H9 (cell line): Measurements from ENCODE around the gene HLA-DOA. TPM values are rescaled to one million over a fixed set of nuclear protein-coding genes. Genes with fewer than 3 reads are reported as not detected.

Experiments
- DNase-seq: peaks from one replicate; pipeline ENCODE4 v3.0.0-alpha.2; 2017
- H2AFZ ChIP-seq: one replicate; pipeline ENCODE4 v1.6.1; 2013; ENCODE audit warnings: mild to moderate bottlenecking, low read length, control low read depth, moderate library complexity
- H2AK5ac ChIP-seq: 2 replicates; pipeline ENCODE4 v1.6.1; 2013; ENCODE audit warnings: low read length, control low read depth, mixed read lengths; ENCODE audit not compliant: insufficient read length
- H2BK120ac ChIP-seq: one replicate; pipeline ENCODE4 v1.6.1; 2013; ENCODE audit warnings: low read depth, mild to moderate bottlenecking, low read length, control low read depth, inconsistent platforms; ENCODE audit not compliant: poor library complexity, severe bottlenecking
- H2BK12ac ChIP-seq: 2 replicates; pipeline ENCODE4 v1.6.1; 2013; ENCODE audit warnings: low read length, control low read depth, mixed read lengths, low read depth; ENCODE audit not compliant: insufficient read length
- H2BK15ac ChIP-seq: 2 replicates; pipeline ENCODE4 v1.6.1; 2013; ENCODE audit warnings: low read depth, low read length, control low read depth
- H2BK20ac ChIP-seq: one replicate; pipeline ENCODE4 v1.6.1; 2013; ENCODE audit warnings: low read depth, mild to moderate bottlenecking, low read length, control low read depth, inconsistent platforms; ENCODE audit not compliant: poor library complexity, severe bottlenecking
- H2BK5ac ChIP-seq: 2 replicates; pipeline ENCODE4 v1.6.1; 2013; ENCODE audit warnings: low read length, control low read depth, mixed read lengths; ENCODE audit not compliant: insufficient read length
- H3K14ac ChIP-seq: 2 replicates; pipeline ENCODE4 v1.6.1; 2013; ENCODE audit warnings: low read length, control low read depth; ENCODE audit not compliant: insufficient read depth
- H3K18ac ChIP-seq: 2 replicates; pipeline ENCODE4 v1.6.1; 2013; ENCODE audit warnings: low read depth, mild to moderate bottlenecking, mixed read lengths, low read length, control low read depth; ENCODE audit not compliant: insufficient read length
- H3K23ac ChIP-seq: 2 replicates; pipeline ENCODE4 v1.6.1; 2013; ENCODE audit warnings: low read length, control low read depth, mixed read lengths, low read depth; ENCODE audit not compliant: insufficient read length
- H3K23me2 ChIP-seq: 2 replicates; pipeline ENCODE4 v1.6.1; 2013; ENCODE audit warnings: low read depth, mild to moderate bottlenecking, mixed read lengths, low read length, control low read depth; ENCODE audit not compliant: insufficient read length, poor library complexity, severe bottlenecking
- H3K27ac ChIP-seq: 2 replicates; pipeline ENCODE4 v1.5.1; 2013; ENCODE audit warnings: low read length, control low read depth, mixed read lengths, low read depth; ENCODE audit not compliant: insufficient read length
- H3K27me3 ChIP-seq: 2 replicates; pipeline ENCODE4 v1.6.1; 2013; ENCODE audit warnings: low read length, control low read depth, inconsistent platforms; ENCODE audit not compliant: insufficient read depth
- H3K4ac ChIP-seq: 2 replicates; pipeline ENCODE4 v1.6.1; 2013; ENCODE audit warnings: low read depth, mild to moderate bottlenecking, control low read depth, inconsistent platforms, low read length, moderate library complexity
- H3K4me1 ChIP-seq: 2 replicates; pipeline ENCODE4 v1.6.1; 2013; ENCODE audit warnings: low read length, control low read depth, inconsistent platforms; ENCODE audit not compliant: insufficient read depth
- H3K4me2 ChIP-seq: 2 replicates; pipeline ENCODE4 v1.6.1; 2013; ENCODE audit warnings: low read length, control low read depth, mixed read lengths; ENCODE audit not compliant: insufficient read length, insufficient read depth
- H3K56ac ChIP-seq: 2 replicates; pipeline ENCODE4 v1.6.1; 2013; ENCODE audit warnings: low read depth, mild to moderate bottlenecking, mixed read lengths, low read length, control low read depth; ENCODE audit not compliant: insufficient read length
- H3K79me1 ChIP-seq: 2 replicates; pipeline ENCODE4 v1.6.1; 2013; ENCODE audit warnings: low read depth, mild to moderate bottlenecking, moderate library complexity, low read length, control low read depth, inconsistent platforms; ENCODE audit not compliant: insufficient read depth, poor library complexity, severe bottlenecking
- H3K79me2 ChIP-seq: 2 replicates; pipeline ENCODE4 v1.6.1; 2013; ENCODE audit warnings: low read length, control low read depth, inconsistent platforms; ENCODE audit not compliant: insufficient read depth
- H3K9ac ChIP-seq: 2 replicates; pipeline ENCODE4 v1.6.1; 2013; ENCODE audit warnings: low read length, control low read depth, mixed read lengths; ENCODE audit not compliant: insufficient read length; ENCODE audit errors: extremely low read depth
- H3K9me3 ChIP-seq: one replicate; pipeline ENCODE4 v1.6.1; 2013; ENCODE audit warnings: low read depth, low read length, inconsistent platforms; ENCODE audit not compliant: control insufficient read depth
- H3T11ph ChIP-seq: one replicate; pipeline ENCODE4 v1.6.1; 2013; ENCODE audit warnings: mild to moderate bottlenecking, low read length, control low read depth, inconsistent platforms
- H4K20me1 ChIP-seq: one replicate; pipeline ENCODE4 v1.6.1; 2013; ENCODE audit not compliant: control insufficient read depth, insufficient read length, insufficient read depth
- H4K5ac ChIP-seq: 2 replicates; pipeline ENCODE4 v1.6.1; 2013; ENCODE audit warnings: low read depth, mild to moderate bottlenecking, mixed read lengths, low read length, control low read depth; ENCODE audit not compliant: insufficient read length
- H4K8ac ChIP-seq: replicated peaks from 2 replicates; pipeline ENCODE4 v1.6.1; 2013; ENCODE audit warnings: low read length, control low read depth, mixed read lengths, low read depth; ENCODE audit not compliant: insufficient read length
- H4K91ac ChIP-seq: 2 replicates; pipeline ENCODE4 v1.6.1; 2013; ENCODE audit warnings: low read depth, mild to moderate bottlenecking, moderate library complexity, mixed read lengths, low read length, control low read depth; ENCODE audit not compliant: insufficient read length
- H3K27ac Mint-ChIP-seq, 3 experiments: 2 replicates in 2 of 3; 3 replicates in 1 of 3; pipeline ENCODE4 v1.8.0; 2020 to 2021; ENCODE audit warnings: mixed read lengths in 3 of 3, mild to moderate bottlenecking in 1 of 3, moderate library complexity in 1 of 3
- H3K27me3 Mint-ChIP-seq: 2 replicates; pipeline ENCODE4 v1.8.0; 2021; ENCODE audit warnings: low read depth, mild to moderate bottlenecking, moderate library complexity, mixed read lengths
- H3K36me3 Mint-ChIP-seq, 3 experiments: 2 replicates in 2 of 3; 3 replicates in 1 of 3; pipeline ENCODE4 v1.8.0; 2020 to 2021; ENCODE audit warnings: low read depth in 3 of 3, mixed read lengths in 3 of 3; ENCODE audit not compliant: insufficient read depth in 1 of 3
- H3K4me1 Mint-ChIP-seq, 2 experiments: 2 replicates each; pipeline ENCODE4 v1.8.0; 2020; ENCODE audit warnings: mixed read lengths in 2 of 2
- H3K4me3 Mint-ChIP-seq, 2 experiments: 2 replicates in 1 of 2; 3 replicates in 1 of 2; pipeline ENCODE4 v1.8.0; 2020 to 2021; ENCODE audit warnings: mild to moderate bottlenecking in 2 of 2, mixed read lengths in 2 of 2, moderate library complexity in 1 of 2
- H3K9me3 Mint-ChIP-seq, 2 experiments: 2 replicates in 1 of 2; 3 replicates in 1 of 2; pipeline ENCODE4 v1.8.0; 2020; ENCODE audit warnings: mild to moderate bottlenecking in 2 of 2, mixed read lengths in 2 of 2, moderate library complexity in 1 of 2
- WGBS: extraction: QIAGEN DNeasy Blood & Tissue Kit; methylation state at CpG from one replicate; pipeline ENCODE4 v1.1.7; 2013; ENCODE audit warnings: missing lambda C conversion rate, low lambda C conversion rate, mixed read lengths; ENCODE audit not compliant: insufficient read length; ENCODE audit errors: extremely low coverage; 5-methylcytosine and 5-hydroxymethylcytosine counted together
- total RNA-seq: library from RNA; stranded (reverse); gene quantifications from 2 replicates; pipeline ENCODE4 v1.2.1, GENCODE V29; 2021
- TF ChIP-seq, protein P1 (sequence below): fragments of 200-600 bp; sonication (generic); conservative IDR thresholded peaks from 3 replicates; pipeline ENCODE4 v1.8.0; 2021; ENCODE audit warnings: antibody characterized with exemption, mild to moderate bottlenecking

Gene HLA-DOA
- total RNA-seq, 1 experiment from 2014 or later: 15.6 TPM

- Histone ChIP-seq H3K27ac (no peak overlapping the region), H3K56ac (no peak overlapping the region), H3K18ac (no peak overlapping the region), H2BK12ac (no peak overlapping the region), H2AK5ac (no peak overlapping the region), H2AFZ (no peak overlapping the region), H4K8ac (no peak overlapping the region), H3K27me3 (no peaks in the 10 kb centered on the region), H3K79me2 (peaks cover 4% of the 10 kb centered on the region; the same call in 1 of the 2 replicates), H3T11ph (no peak overlapping the region), H3K23ac (no peak overlapping the region), H3K14ac (no peak overlapping the region), H3K79me1 (peaks cover 11% of the 10 kb centered on the region), H2BK5ac (no peak overlapping the region), H2BK120ac (no peak overlapping the region), H3K9ac (no peak overlapping the region), H3K9me3 (no peaks in the 10 kb centered on the region), H3K4me2 (no peak overlapping the region), H3K23me2 (no peaks in the 10 kb centered on the region), H4K20me1 (no peaks in the 10 kb centered on the region), H2BK15ac (no peak overlapping the region), H4K5ac (no peak overlapping the region), H3K4ac (no peak overlapping the region), H4K91ac (no peak overlapping the region), H2BK20ac (no peak overlapping the region), H3K4me1 (no peaks in the 10 kb centered on the region)
- Mint-ChIP-seq H3K4me3 (no peak overlapping the region), H3K27me3 (peaks cover 5% of the 10 kb centered on the region), H3K9me3 (no peaks in the 10 kb centered on the region), H3K36me3 (peaks cover 43 to 51% (median 45%) of the 10 kb centered on the region in 3 experiments), H3K27ac (peak overlapping the region in 1 of 3 experiments; percentile 88; a peak in 2 of 7 replicates), H3K4me1 (peaks cover 10 to 32% of the 10 kb centered on the region in 2 experiments; a peak in 3 of 4 replicates)
- DNase-seq: no peak
- WGBS: no CpG with 5 or more reads among the region's 8 CpGs
- TF ChIP-seq, protein P1, sequence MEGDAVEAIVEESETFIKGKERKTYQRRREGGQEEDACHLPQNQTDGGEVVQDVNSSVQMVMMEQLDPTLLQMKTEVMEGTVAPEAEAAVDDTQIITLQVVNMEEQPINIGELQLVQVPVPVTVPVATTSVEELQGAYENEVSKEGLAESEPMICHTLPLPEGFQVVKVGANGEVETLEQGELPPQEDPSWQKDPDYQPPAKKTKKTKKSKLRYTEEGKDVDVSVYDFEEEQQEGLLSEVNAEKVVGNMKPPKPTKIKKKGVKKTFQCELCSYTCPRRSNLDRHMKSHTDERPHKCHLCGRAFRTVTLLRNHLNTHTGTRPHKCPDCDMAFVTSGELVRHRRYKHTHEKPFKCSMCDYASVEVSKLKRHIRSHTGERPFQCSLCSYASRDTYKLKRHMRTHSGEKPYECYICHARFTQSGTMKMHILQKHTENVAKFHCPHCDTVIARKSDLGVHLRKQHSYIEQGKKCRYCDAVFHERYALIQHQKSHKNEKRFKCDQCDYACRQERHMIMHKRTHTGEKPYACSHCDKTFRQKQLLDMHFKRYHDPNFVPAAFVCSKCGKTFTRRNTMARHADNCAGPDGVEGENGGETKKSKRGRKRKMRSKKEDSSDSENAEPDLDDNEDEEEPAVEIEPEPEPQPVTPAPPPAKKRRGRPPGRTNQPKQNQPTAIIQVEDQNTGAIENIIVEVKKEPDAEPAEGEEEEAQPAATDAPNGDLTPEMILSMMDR: no peak
Observed at GRCh38 chr6:32982084-32982701, 27.2 kb downstream of the HLA-DOA start.
